ENCODE measurements around the gene AP1G1. TPM values are rescaled to one million over a fixed set of nuclear protein-coding genes. Genes with fewer than 3 reads are reported as not detected.
A peak's percentile ranks its signal among the peaks of the same experiment; 100 is the strongest.

Gene AP1G1
- 90.0 TPM for total RNA-seq
- long read RNA-seq, full-length matches to known transcripts, result 24 of 65 reads
- long read RNA-seq, partial matches to known transcripts, result 16 of 65 reads
- long read RNA-seq, other reads (novel, unspliced or antisense), result 25 of 65 reads

GRCh38 chr16:71808593-71809459, at the start of gene AP1G1:
Gene AP1G1, minus strand, starts transcription at chr16:71808834. Its CDS starts 19,355 bp downstream, at chr16:71789479.
- H3K27me3 ChIP-seq, result no peaks in the 10 kb centered on the region
- peak within 1 kb of the TSS; percentile 99 for H3K4me3 ChIP-seq
- H3K4me1 ChIP-seq, result peaks cover 34% of the 10 kb centered on the region
- DNase-seq (peak; percentile 97), ATAC-seq (peak; percentile 98)
- TF ChIP-seq CTCF (IDR thresholded peaks at IDR 0.05), result no peak
- peak within 1 kb of the TSS; percentile 100 for H3K27ac ChIP-seq
- intact Hi-C loops (cut with DNase I), result no loop called here
- no peaks in the 10 kb centered on the region for H3K9me3 ChIP-seq
- H3K36me3 ChIP-seq, result peaks cover 13% of the 10 kb centered on the region

GRCh38 chr16:71855937-71856662, 47.5 kb upstream of the AP1G1 start:
- Histone ChIP-seq H3K36me3 (peaks cover 59% of the 10 kb centered on the region), H3K4me3 (no peak overlapping the region), H3K4me1 (peaks cover 6% of the 10 kb centered on the region), H3K9me3 (no peaks in the 10 kb centered on the region), H3K27ac (no peak overlapping the region), H3K27me3 (no peaks in the 10 kb centered on the region)
- no peak for DNase-seq
- ATAC-seq, result no peak
- intact Hi-C loops (cut with DNase I), result no loop called here
- TF ChIP-seq CTCF (IDR thresholded peaks at IDR 0.05), result no peak

- no peaks in the 10 kb centered on the region for H3K27me3 ChIP-seq
- peaks cover 6% of the 10 kb centered on the region for H3K4me1 ChIP-seq
- TF ChIP-seq CTCF (IDR thresholded peaks at IDR 0.05), result no peak
- ATAC-seq, result no peak
- no peak overlapping the region for H3K4me3 ChIP-seq
- no peaks in the 10 kb centered on the region for H3K9me3 ChIP-seq
- H3K27ac ChIP-seq, result no peak overlapping the region
- intact Hi-C loops (cut with DNase I), result no loop called here
- no peak for DNase-seq
- peaks cover 59% of the 10 kb centered on the region for H3K36me3 ChIP-seq
Observed at GRCh38 chr16:71854369-71854948, 45.8 kb upstream of the AP1G1 start.

- TF ChIP-seq CTCF (IDR thresholded peaks at IDR 0.05), result no peak
- Histone ChIP-seq H3K36me3 (peaks cover 64% of the 10 kb centered on the region), H3K9me3 (no peaks in the 10 kb centered on the region), H3K27me3 (no peaks in the 10 kb centered on the region), H3K27ac (no peak overlapping the region), H3K4me1 (no peaks in the 10 kb centered on the region), H3K4me3 (no peak overlapping the region)
- ATAC-seq (no peak), DNase-seq (no peak)
- intact Hi-C loops (cut with DNase I), result no loop called here
Observed at GRCh38 chr16:71853413-71853812, 44.8 kb upstream of the AP1G1 start.

- Histone ChIP-seq H3K9me3 (no peaks in the 10 kb centered on the region), H3K36me3 (peaks cover 68% of the 10 kb centered on the region), H3K4me1 (peaks cover under 1% of the 10 kb centered on the region), H3K27me3 (no peaks in the 10 kb centered on the region), H3K4me3 (no peak overlapping the region), H3K27ac (no peak overlapping the region)
- ATAC-seq (no peak), DNase-seq (no peak)
- TF ChIP-seq CTCF (IDR thresholded peaks at IDR 0.05), result no peak
- intact Hi-C loops (cut with DNase I), result no loop called here
Observed at GRCh38 chr16:71852561-71852960, 43.9 kb upstream of the AP1G1 start.

Data from upper lobe of right lung (tissue), 1 donor.